Neuronal stem cell (in vitro differentiated cells): ENCODE data around the gene SVIL.

Source experiments
- DNase-seq: peaks from one replicate; pipeline ENCODE4 v3.0.0-alpha.2; 2013; ENCODE audit warnings: low spot score
- H2AFZ ChIP-seq: one replicate; pipeline ENCODE4 v1.6.1; 2013; ENCODE audit warnings: mild to moderate bottlenecking, low read length, inconsistent platforms
- H2AK5ac ChIP-seq: 2 replicates; pipeline ENCODE4 v1.6.1; 2013; ENCODE audit warnings: low read depth, mild to moderate bottlenecking, inconsistent platforms, low read length, moderate library complexity, mixed read lengths
- H2BK120ac ChIP-seq: 2 replicates; pipeline ENCODE4 v1.6.1; 2013; ENCODE audit warnings: low read depth, mild to moderate bottlenecking, inconsistent platforms, low read length, moderate library complexity, mixed read lengths
- H2BK12ac ChIP-seq: one replicate; pipeline ENCODE4 v1.6.1; 2013; ENCODE audit warnings: low read length, inconsistent platforms
- H2BK15ac ChIP-seq: 2 replicates; pipeline ENCODE4 v1.6.1; 2013; ENCODE audit warnings: mild to moderate bottlenecking, low read length, inconsistent platforms, mixed read lengths
- H2BK5ac ChIP-seq: one replicate; pipeline ENCODE4 v1.6.1; 2013; ENCODE audit warnings: inconsistent platforms, mild to moderate bottlenecking, low read length, moderate library complexity
- H3K14ac ChIP-seq: one replicate; pipeline ENCODE4 v1.6.1; 2013; ENCODE audit warnings: low read length, inconsistent platforms
- H3K18ac ChIP-seq: 2 replicates; pipeline ENCODE4 v1.6.1; 2013; ENCODE audit warnings: low read length, inconsistent platforms
- H3K23ac ChIP-seq: 2 replicates; pipeline ENCODE4 v1.6.1; 2013; ENCODE audit warnings: low read depth, mild to moderate bottlenecking, mixed read lengths, low read length, inconsistent platforms; ENCODE audit not compliant: poor library complexity
- H3K27ac ChIP-seq: replicated peaks from 3 replicates; pipeline ENCODE4 v1.5.1; 2013; ENCODE audit warnings: low read length, inconsistent platforms
- H3K27me3 ChIP-seq, 3 experiments: 2 replicates each; pipeline ENCODE4 v1.6.1; 2013; ENCODE audit warnings: low read length in 3 of 3, mild to moderate bottlenecking in 2 of 3, inconsistent platforms in 1 of 3, low read depth in 1 of 3, mixed read lengths in 1 of 3, moderate library complexity in 1 of 3; ENCODE audit not compliant: control insufficient read depth in 3 of 3, insufficient read depth in 3 of 3
- H3K36me3 ChIP-seq, 2 donors: replicated peaks in 1 of 2; 2 replicates each; pipeline ENCODE4 v1.6.1; 2013; ENCODE audit warnings: low read length in 2 of 2; ENCODE audit not compliant: control insufficient read depth in 2 of 2, insufficient read depth in 2 of 2
- H3K4ac ChIP-seq: 2 replicates; pipeline ENCODE4 v1.6.1; 2013; ENCODE audit warnings: inconsistent platforms, mild to moderate bottlenecking, low read length, moderate library complexity
- H3K4me1 ChIP-seq, 2 donors: 1 replicate in 1 of 2; 2 replicates in 1 of 2; pipeline ENCODE4 v1.6.1; 2013; ENCODE audit warnings: low read length in 2 of 2, low read depth in 1 of 2; ENCODE audit not compliant: control insufficient read depth in 2 of 2, insufficient read depth in 1 of 2
- H3K4me2 ChIP-seq: one replicate; pipeline ENCODE4 v1.6.1; 2013; ENCODE audit warnings: mild to moderate bottlenecking, low read length, inconsistent platforms; ENCODE audit not compliant: insufficient read depth, poor library complexity, severe bottlenecking
- H3K4me3 ChIP-seq, 2 donors: 2 replicates each; pipeline ENCODE4 v1.5.1; 2013; ENCODE audit warnings: low read length in 2 of 2, mild to moderate bottlenecking in 2 of 2, inconsistent platforms in 1 of 2, moderate library complexity in 1 of 2
- H3K79me1 ChIP-seq: one replicate; pipeline ENCODE4 v1.6.1; 2013; ENCODE audit warnings: low read depth, mild to moderate bottlenecking, inconsistent platforms, low read length, moderate library complexity
- H3K9ac ChIP-seq: one replicate; pipeline ENCODE4 v1.6.1; 2013; ENCODE audit warnings: mild to moderate bottlenecking, low read depth, low read length, inconsistent platforms; ENCODE audit not compliant: poor library complexity
- H3K9me3 ChIP-seq, 2 donors: replicated peaks in 1 of 2; 2 replicates each; pipeline versions ENCODE3 to v1.6.1; 2013; ENCODE audit warnings: low read length in 2 of 2, mild to moderate bottlenecking in 2 of 2, inconsistent platforms in 1 of 2, low read depth in 1 of 2, mixed read lengths in 1 of 2, moderate library complexity in 1 of 2; ENCODE audit not compliant: control insufficient read depth in 2 of 2, insufficient read depth in 1 of 2
- H4K8ac ChIP-seq: one replicate; pipeline ENCODE4 v1.6.1; 2013; ENCODE audit warnings: low read depth, mild to moderate bottlenecking, inconsistent platforms, low read length, moderate library complexity
- H4K91ac ChIP-seq: one replicate; pipeline ENCODE4 v1.6.1; 2013; ENCODE audit warnings: low read length, low read depth, mild to moderate bottlenecking, inconsistent platforms; ENCODE audit not compliant: poor library complexity
- WGBS, 2 donors: extraction: QIAGEN DNeasy Blood & Tissue Kit; methylation state at CpG; one replicate each; pipeline ENCODE4 v1.1.7; 2013; ENCODE audit warnings: missing lambda C conversion rate in 2 of 2, mixed read lengths in 1 of 2; ENCODE audit not compliant: insufficient read length in 2 of 2, insufficient replicate concordance in 1 of 2; ENCODE audit errors: extremely low coverage in 2 of 2; 5-methylcytosine and 5-hydroxymethylcytosine counted together

The SVIL gene

DNA sequence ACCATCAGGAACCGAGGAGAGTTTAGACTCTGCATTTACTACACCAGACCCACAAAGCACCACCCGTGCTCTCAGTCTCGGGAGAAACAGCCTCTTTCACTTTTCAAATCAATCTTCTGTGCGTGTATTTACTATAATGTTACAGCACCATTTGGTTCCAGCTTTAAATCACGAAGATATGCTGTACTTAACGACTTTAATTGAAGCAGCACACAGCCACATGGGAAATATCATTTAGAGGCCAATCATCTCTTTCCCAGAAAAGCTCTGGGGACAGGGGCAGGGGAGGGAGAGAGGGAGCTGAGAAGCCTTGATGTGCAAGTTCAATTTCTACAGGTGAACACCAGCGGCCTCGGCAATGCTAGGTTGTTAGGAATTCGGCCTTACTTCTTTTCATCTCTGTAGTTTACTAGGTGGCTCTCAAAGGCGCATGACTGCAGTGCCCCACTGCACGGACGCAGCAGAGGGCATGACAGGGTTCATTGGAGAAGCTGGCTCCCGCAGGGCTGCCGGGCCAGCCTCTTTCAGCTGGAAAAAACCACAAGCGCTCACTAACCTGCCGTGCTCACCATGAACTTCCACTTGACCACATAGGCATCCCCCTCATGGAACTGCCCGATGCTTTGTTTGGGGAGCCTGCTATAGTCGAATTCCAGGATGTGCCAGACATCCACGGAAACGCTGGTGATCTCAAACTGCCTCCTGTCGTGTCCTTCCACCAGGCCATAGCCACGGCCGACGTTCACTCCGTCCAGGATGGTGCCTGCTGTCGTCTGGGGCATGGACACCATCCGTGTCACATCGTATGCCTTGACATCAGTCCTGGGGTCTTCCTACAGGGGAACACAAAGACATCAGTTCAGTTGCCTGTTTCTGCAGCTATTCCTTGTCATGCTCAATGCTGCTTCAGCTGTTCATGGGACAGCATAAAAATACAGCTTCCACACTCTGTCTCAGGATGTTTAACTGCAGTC, 154.5 kb downstream of the SVIL start:
- Histone ChIP-seq H3K4me2 (no peak overlapping the region), H3K14ac (no peak overlapping the region), H3K27me3 (no peaks in the 10 kb centered on the region), H3K36me3 (peaks cover 15 to 35% of the 10 kb centered on the region in 2 donors), H3K4me3 (no peak overlapping the region), H2AFZ (no peak overlapping the region), H2BK12ac (no peak overlapping the region), H3K27ac (no peak overlapping the region), H2BK15ac (no peak overlapping the region), H2BK5ac (no peak overlapping the region), H2AK5ac (no peak overlapping the region), H3K79me1 (no peaks in the 10 kb centered on the region), H3K9me3 (no peaks in the 10 kb centered on the region), H3K23ac (no peak overlapping the region), H2BK120ac (no peak overlapping the region), H4K8ac (no peak overlapping the region), H3K4ac (no peak overlapping the region), H3K4me1 (peaks cover 0 to 16% of the 10 kb centered on the region in 2 donors), H3K18ac (no peak overlapping the region), H4K91ac (no peak overlapping the region), H3K9ac (no peak overlapping the region)
- WGBS, 2 donors, result no CpG with 5 or more reads among the region's 28 CpGs
- no peak for DNase-seq

DNA sequence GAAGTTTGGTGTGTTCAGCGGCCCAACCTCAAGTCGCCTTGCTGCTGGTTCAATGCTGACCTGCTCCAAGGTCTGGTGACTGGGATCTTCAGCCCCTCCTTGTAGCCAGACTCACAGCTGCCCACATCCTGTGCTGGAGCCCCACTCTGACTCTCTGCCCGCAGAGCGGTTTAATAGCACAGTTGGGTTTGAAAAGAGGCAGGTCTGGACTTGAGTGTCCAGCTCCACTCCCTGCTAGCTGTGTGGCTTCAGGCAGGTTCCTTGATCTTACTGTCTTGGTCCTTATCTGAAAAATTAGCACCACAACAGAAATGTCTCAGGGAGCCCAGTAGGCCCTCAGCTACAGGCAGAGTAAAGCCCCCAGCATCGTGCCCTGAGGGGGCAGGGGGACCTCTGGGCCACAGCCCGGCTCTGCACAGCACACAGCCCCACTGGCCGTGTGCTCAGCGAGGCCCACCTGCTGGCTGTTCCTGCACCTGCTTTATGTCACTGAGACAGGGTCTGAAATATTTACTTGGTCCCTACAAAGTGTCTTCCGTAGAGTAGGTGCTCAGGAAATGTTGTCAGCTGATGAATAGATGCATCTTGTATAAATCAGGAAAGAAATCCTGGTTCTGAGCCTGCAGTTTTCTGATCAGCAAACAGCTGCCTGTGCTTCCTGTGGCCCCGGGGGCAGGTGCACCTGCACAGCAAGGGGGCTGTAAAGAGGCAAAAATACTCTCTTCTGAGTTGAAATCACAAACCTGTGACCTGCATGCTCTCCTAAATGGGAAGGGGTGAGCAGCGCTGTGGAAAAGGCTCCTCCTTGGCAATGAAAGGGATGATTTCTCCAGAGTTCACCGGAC, 155.5 kb downstream of the SVIL start:
- Histone ChIP-seq H3K9me3 (no peaks in the 10 kb centered on the region), H2BK5ac (no peak overlapping the region), H4K8ac (no peak overlapping the region), H2AFZ (no peak overlapping the region), H3K14ac (no peak overlapping the region), H3K36me3 (peaks cover 15 to 38% of the 10 kb centered on the region in 2 donors), H2BK12ac (no peak overlapping the region), H2BK120ac (no peak overlapping the region), H2AK5ac (no peak overlapping the region), H3K79me1 (no peaks in the 10 kb centered on the region), H3K9ac (no peak overlapping the region), H3K4ac (no peak overlapping the region), H3K27ac (no peak overlapping the region), H3K18ac (no peak overlapping the region), H3K4me2 (no peak overlapping the region), H4K91ac (no peak overlapping the region), H3K4me3 (no peak overlapping the region), H3K27me3 (no peaks in the 10 kb centered on the region), H3K23ac (no peak overlapping the region), H3K4me1 (peaks cover 0 to 15% of the 10 kb centered on the region in 2 donors), H2BK15ac (no peak overlapping the region)
- no CpG with 5 or more reads among the region's 12 CpGs for WGBS, 2 donors
- DNase-seq, result no peak

- no peak overlapping the region for H3K14ac ChIP-seq
- H3K4me1 ChIP-seq, result peaks cover 3 to 9% of the 10 kb centered on the region in 2 donors
- H3K4ac ChIP-seq, result no peak overlapping the region
- H2BK15ac ChIP-seq, result no peak overlapping the region
- no peak overlapping the region for H2BK120ac ChIP-seq
- H3K9me3 ChIP-seq, result no peaks in the 10 kb centered on the region
- no peaks in the 10 kb centered on the region for H3K27me3 ChIP-seq
- H2BK5ac ChIP-seq, result no peak overlapping the region
- H3K23ac ChIP-seq, result no peak overlapping the region
- no peak overlapping the region for H4K8ac ChIP-seq
- H3K4me3 ChIP-seq, result no peak overlapping the region
- WGBS, 2 donors, result no CpG with 5 or more reads among the region's 19 CpGs
- H3K79me1 ChIP-seq, result no peaks in the 10 kb centered on the region
- no peak overlapping the region for H3K18ac ChIP-seq
- peaks cover 32 to 57% of the 10 kb centered on the region in 2 donors for H3K36me3 ChIP-seq
- H2AK5ac ChIP-seq, result no peak overlapping the region
- H3K27ac ChIP-seq, result no peak overlapping the region
- H3K4me2 ChIP-seq, result no peak overlapping the region
- DNase-seq, result no peak
- no peak overlapping the region for H2BK12ac ChIP-seq
- H4K91ac ChIP-seq, result no peak overlapping the region
- H3K9ac ChIP-seq, result peak overlapping the region; percentile 30
- no peak overlapping the region for H2AFZ ChIP-seq
Measured at GRCh38 chr10:29473406-29474100, 161.2 kb downstream of the SVIL start.
